Lower lobe of right lung (tissue), 2 donors: Measurements from ENCODE around the gene ADAMTS12. TPM values are rescaled to one million over a fixed set of nuclear protein-coding genes. Genes with fewer than 3 reads are reported as not detected.
A peak's percentile ranks its signal among the peaks of the same experiment; 100 is the strongest.

Source experiments
- ATAC-seq, 2 donors: fragments of 200-7000 bp; cut with Tn5 transposase; one replicate each; pipeline ENCODE4 v1.9.1; 2020 to 2022; ENCODE audit warnings: mild to moderate bottlenecking in 2 of 2, moderate library complexity in 2 of 2
- DNase-seq: peaks from one replicate; pipeline ENCODE4 v3.0.0-alpha.2; 2020
- H3K27ac ChIP-seq: fragments of 200-600 bp; one replicate; pipeline ENCODE4 v1.8.0; 2022
- H3K27me3 ChIP-seq: fragments of 200-600 bp; one replicate; pipeline ENCODE4 v1.8.0; 2022; ENCODE audit warnings: low read depth
- H3K36me3 ChIP-seq: fragments of 200-600 bp; one replicate; pipeline ENCODE4 v1.8.0; 2022; ENCODE audit warnings: mild to moderate bottlenecking
- H3K4me1 ChIP-seq: fragments of 200-600 bp; one replicate; pipeline ENCODE4 v1.8.0; 2022
- H3K4me3 ChIP-seq: fragments of 200-600 bp; one replicate; pipeline ENCODE4 v1.8.0; 2022; ENCODE audit warnings: mild to moderate bottlenecking
- H3K9me3 ChIP-seq: fragments of 200-600 bp; one replicate; pipeline ENCODE4 v1.8.0; 2022
- CTCF ChIP-seq: fragments of 200-600 bp; IDR thresholded peaks from one replicate; pipeline ENCODE4 v1.8.0; 2022; ENCODE audit warnings: antibody characterized with exemption, mild to moderate bottlenecking
- intact Hi-C: fragments of 100-400 bp; cut with DNase I; formaldehyde crosslinking; loops from one replicate; pipeline ENCODE4 v1.11.0; 2022
- total RNA-seq: library from RNA; stranded (reverse); fragmentation: NEBNext Ultra II Directional; extraction: Animal tissue kit (Norgen Biotek cat#: 25700); gene quantifications from one replicate; pipeline ENCODE4 v1.2.1, GENCODE V29; 2021
- donor health status: DM: no; HTN: yes; CAD: no; lungs with severe emphysema.

Gene ADAMTS12
- total RNA-seq, 1 donor from 2014 or later = 7.6 TPM

GRCh38 chr5:33894566-33894965 is 2.8 kb upstream of the ADAMTS12 start:
- Histone ChIP-seq H3K4me1 (no peaks in the 10 kb centered on the region), H3K9me3 (no peaks in the 10 kb centered on the region), H3K4me3 (no peak overlapping the region), H3K27ac (no peak overlapping the region), H3K27me3 (peaks cover 16% of the 10 kb centered on the region), H3K36me3 (no peaks in the 10 kb centered on the region)
- DNase-seq = no peak
- TF ChIP-seq CTCF = no peak
- intact Hi-C loops = no loop called here
- ATAC-seq = no peak

GRCh38 chr5:33892620-33893137 is 889 bp upstream of the ADAMTS12 start:
- ATAC-seq (peak; percentile 17 to 49), DNase-seq (no peak)
- TF ChIP-seq CTCF = no peak
- Histone ChIP-seq H3K9me3 (no peaks in the 10 kb centered on the region), H3K4me3 (peak overlapping the region; percentile 52), H3K27me3 (peaks cover 22% of the 10 kb centered on the region), H3K36me3 (no peaks in the 10 kb centered on the region), H3K27ac (no peak overlapping the region), H3K4me1 (no peaks in the 10 kb centered on the region)
- intact Hi-C loops = no loop called here

- no peaks in the 10 kb centered on the region for H3K9me3 ChIP-seq
- H3K36me3 ChIP-seq = no peaks in the 10 kb centered on the region
- no peak overlapping the region for H3K27ac ChIP-seq
- H3K4me1 ChIP-seq = no peaks in the 10 kb centered on the region
- H3K27me3 ChIP-seq = peaks cover 22% of the 10 kb centered on the region
- intact Hi-C loops = no loop called here
- TF ChIP-seq CTCF = no peak
- peak in 1 of 2 donors; percentile 13 for ATAC-seq
- peak overlapping the region; percentile 52 for H3K4me3 ChIP-seq
- DNase-seq = no peak
Observed at GRCh38 chr5:33891446-33891787, 373 bp downstream of the ADAMTS12 start.

GRCh38 chr5:33890131-33891032 is 1.4 kb downstream of the ADAMTS12 start:
- Histone ChIP-seq H3K27me3 (peaks cover 22% of the 10 kb centered on the region), H3K4me3 (peak overlapping the region; percentile 52), H3K27ac (no peak overlapping the region), H3K36me3 (no peaks in the 10 kb centered on the region), H3K4me1 (no peaks in the 10 kb centered on the region), H3K9me3 (no peaks in the 10 kb centered on the region)
- no peak for DNase-seq
- intact Hi-C loops = no loop called here
- no peak for ATAC-seq
- no peak for TF ChIP-seq CTCF

- Histone ChIP-seq H3K27me3 (peaks cover 22% of the 10 kb centered on the region), H3K4me1 (no peaks in the 10 kb centered on the region), H3K27ac (no peak overlapping the region), H3K9me3 (no peaks in the 10 kb centered on the region), H3K36me3 (no peaks in the 10 kb centered on the region), H3K4me3 (peak overlapping the region; percentile 52)
- ATAC-seq (peak in 1 of 2 donors; percentile 24), DNase-seq (no peak)
- intact Hi-C loops = no loop called here
- no peak for TF ChIP-seq CTCF
Observed at GRCh38 chr5:33888587-33888986, 3.2 kb downstream of the ADAMTS12 start.
